Measurements from ENCODE around the gene NAB1. TPM values are rescaled to one million over a fixed set of nuclear protein-coding genes. Genes with fewer than 3 reads are reported as not detected.

The NAB1 gene
- total RNA-seq, 1 experiment from 2014 or later, result 32.1 TPM

DNA sequence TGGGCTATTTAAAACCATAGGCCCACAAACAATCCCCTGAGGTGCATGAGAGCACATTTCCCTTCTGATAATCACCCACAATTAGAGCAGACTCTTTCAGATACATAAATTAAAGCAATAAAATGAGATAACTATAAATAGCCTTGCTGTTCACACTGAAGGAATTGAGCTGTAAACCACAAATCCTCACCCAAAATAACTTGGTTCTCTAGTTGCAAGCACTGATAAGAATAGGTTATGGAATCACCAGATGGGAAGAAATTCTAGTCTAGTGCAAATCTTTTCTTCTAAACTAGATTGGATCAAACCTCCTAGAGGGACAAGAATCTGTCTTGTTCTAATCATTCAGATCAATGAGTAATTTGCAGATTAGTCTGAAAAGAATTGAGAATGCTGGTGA lies 64.6 kb downstream of the NAB1 start:
- peak; percentile 21 for DNase-seq (ENCODE audit: low read depth)

DNA sequence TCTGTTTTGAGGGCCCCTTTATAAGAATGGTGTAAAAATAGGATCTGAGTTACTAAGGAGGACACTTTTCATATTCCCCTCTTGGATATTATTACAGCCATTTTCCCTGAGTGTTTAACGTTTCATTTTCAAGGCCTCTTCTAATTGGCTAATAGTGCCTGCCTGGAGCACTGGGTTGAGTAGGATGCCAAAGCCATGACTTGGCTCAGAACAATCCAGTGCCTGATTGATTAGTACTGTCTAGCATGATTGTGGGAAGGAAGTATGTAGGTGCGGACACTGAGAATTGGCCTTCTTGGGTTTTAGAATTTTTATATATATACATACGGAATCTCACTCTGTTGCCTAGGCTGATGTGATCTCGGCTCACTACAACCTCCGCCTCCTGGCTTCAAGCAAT lies 66.1 kb downstream of the NAB1 start:
- DNase-seq (ENCODE audit: low read depth), result peak; percentile 49

DNA sequence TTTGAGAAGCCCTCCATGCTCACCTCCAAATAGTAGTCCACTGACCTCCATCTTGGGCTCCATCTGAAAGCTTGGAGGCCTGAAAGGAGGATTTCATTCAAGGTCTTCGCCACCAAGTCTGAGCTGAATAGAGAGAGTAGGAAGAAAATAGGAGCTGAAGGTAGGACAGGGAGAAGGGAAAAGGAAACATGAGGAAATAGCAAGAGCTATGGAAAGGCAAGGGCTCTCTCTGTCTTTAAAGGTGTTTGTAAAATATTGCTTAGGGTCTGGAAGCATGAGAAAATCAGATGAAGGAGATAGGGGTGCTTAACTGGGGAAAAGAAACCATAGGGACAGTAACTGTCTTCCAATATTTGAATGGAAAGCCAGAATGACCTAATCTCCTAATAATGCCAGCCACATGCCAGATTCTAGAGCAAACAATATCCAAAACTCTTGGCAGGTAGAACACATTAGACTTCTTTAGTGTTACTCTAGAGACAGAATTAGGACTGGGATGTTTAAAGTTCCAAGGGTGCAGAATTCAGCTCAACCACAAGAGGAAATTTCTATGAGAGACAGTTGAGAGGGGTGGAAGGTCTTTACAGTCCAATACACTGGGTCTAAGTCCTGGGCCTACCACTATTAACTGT lies 67.4 kb downstream of the NAB1 start:
- DNase-seq (ENCODE audit: low read depth), result peak; percentile 57

DNA sequence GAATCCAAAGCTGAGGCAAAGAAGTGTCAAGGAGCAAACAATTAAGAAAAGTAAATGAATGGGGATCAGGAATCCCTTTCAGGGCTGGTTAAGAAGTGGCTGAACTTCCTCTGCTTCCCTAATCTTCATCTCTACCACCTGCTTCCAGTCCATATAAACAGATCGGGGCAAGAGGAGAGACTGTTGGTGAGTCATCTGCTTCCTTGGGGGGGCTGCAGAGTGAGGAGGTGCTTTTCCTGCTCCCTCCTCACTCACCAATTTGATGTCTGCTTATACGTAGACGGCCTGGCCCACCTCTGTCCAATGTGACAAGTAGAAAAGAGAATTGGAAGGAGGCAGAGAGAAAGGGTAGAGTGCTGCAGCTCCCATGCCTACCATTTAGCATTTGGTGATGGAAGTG lies 68.4 kb downstream of the NAB1 start:
- no peak for DNase-seq (ENCODE audit: low read depth)

DNA sequence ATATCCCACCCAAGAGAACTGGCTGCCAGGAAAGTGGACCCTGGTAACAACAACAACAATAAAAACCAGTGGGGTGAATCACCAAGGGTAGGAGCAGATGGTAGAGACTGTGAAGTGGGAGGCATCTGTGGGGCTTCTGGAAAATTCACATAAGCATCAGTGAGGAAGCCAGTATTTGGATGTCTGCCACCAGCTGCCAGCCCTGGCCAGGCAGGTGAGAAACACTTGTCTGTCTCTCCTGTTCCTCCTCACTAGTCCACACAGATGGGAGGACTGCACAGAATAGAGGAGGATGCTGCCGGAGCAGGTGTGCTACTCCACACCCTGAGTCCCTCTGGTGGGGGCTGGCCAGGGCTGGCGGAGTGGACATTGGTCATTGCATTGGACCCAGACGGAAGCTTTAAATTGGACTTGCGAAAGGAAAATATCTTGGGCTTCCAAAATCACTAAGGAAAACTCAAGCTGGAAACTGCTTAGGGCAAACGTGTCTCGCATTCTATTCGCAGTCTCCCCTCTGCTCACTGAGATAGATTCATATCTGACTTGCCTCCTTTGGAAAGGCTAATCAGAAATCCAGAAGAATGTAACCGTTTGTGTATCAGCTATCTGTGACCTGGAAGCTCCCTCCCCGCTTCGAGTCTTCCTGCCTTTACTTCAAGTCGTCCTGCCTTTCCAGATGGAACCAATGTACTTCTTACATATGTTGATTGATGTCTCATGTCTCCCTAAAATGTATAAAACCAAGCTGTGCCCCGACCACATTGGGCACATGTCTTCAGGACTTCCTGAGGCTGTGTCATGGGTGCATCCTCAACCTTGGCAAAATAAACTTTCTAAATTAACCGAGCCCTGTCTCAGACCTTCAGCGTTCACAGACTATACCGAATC lies 69.1 kb downstream of the NAB1 start:
- DNase-seq (ENCODE audit: low read depth), result peak; percentile 50

DNA sequence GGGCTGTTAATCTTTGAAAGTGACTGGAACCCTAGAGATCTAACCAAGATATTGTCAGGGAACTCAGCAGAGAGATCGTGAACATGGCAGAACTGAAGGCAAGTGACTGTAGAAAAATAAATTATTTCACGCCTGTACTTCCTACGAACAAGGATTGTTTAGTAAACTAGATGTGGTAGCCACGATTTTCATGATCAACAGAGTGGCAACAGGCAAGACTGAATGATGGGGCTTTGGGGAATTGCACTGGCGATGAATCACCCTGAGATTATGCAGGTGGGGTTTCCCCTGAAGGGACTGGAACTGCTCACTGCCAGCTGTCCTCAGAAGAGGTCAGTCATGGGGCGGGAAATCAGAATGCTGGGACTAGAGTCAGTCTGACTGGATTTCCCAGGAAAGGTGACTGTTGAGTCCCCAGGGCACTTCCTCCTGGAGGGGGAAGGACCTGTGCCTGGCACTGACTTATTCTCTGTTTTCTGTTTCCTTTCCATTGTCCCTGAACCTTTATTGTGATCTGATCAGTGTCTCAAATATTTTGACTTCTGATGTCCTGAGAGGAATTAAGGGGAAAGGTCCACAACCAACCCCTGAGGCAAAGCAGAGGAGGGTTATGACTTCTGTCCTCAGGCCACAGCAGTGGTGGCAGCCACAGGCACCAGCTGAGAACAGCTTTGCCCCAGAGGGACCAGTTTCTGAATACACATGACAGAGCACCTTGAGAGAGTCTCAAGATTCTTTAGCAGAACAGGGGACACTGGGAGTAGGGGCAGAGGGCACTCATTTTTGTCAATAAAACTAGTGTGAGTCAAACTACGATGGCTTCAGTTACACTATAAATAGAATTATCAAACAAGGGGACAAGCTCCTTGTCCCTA lies 70.0 kb downstream of the NAB1 start:
- peak; percentile 98 for DNase-seq (ENCODE audit: low read depth)

DNA sequence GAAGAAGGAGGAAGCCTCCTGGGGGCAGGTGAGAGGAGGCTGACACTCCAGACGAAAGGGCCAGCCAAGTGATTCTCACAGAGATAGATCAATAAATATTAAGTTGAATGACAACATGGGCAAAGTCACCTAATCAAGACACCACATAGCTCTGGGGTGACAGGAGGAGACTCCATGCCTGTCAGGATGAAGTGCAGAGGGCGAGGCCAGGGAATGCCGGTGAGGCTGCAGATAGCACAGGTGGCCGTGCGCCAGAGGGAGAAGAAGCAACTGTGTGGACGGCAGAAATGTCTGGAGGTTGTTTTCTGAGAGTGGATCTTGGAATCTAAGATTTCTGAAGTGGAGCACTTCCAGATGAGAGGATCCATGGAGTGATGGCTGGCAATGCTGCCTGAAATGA lies 71.4 kb downstream of the NAB1 start:
- DNase-seq (ENCODE audit: low read depth), result no peak

DNA sequence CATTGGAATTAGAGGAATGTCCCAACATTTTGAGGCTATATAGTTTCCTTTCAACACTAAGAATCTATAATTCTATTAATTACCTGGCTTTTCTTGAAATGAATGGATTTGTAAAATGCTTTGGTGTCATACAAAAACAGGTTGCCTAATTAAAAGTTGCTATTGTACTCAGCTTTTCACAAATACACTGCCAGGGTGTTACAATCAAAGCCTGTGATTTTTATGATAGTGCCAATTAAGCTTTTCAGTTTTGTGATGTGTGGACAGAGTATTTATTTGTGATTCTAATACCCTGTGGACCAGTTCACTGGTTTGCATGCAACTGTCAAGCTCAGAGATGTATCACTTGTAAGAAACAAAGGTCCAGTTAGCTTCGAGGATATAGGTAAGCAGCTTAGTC lies 71.8 kb downstream of the NAB1 start:
- DNase-seq (ENCODE audit: low read depth), result no peak

DNA sequence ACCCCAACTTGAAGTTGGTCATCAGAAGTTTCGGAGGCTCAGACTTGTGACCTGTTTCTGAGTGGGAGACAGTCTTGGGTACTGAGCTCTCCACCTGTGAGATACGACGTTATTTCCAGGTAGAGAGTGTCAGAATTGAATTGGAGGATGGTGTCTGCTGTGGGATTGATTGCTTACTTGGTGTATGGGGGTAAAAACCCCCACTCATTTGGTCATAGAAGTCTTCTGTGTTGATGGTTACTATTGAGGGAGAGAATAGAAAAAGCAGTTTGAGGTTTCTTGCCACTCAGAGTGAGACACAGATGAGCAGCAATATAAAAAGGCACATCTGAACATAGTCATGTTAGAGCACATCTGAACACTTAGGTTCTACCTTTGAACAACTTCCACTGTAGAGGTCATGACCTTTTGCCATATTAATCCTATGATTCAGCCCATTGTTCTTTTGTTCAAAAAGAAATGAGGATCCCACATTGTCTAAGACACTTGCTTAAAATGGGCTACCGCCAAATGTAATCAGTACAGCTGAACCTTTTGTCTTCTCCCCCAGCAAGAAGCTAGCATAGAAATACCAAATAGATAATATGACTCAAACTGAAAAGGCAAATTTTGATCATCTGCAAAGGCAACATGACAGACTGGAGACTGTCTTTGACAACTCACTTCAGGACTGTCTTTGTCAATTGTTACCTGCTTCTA lies 73.3 kb downstream of the NAB1 start:
- no peak for DNase-seq (ENCODE audit: low read depth)

DNA sequence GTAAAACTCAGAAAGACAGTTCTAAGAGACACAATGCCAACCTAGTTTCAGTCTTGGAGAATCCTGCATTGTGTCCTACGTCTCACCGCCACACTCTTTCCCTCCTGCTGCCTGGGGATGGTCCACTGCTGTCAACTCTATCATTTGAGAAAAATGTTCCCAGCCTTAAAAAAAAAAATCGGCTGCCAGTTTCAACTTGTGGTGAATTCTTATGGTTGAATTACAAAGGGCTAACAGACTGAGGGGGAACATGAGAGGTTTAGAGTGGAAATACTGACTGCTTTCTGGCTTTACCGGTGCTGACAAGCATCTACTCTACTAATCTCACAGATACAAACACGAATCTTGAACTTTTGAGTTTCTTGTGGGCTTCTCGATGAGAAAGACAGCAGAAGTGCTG lies 74.0 kb downstream of the NAB1 start:
- no peak for DNase-seq (ENCODE audit: low read depth)

DNA sequence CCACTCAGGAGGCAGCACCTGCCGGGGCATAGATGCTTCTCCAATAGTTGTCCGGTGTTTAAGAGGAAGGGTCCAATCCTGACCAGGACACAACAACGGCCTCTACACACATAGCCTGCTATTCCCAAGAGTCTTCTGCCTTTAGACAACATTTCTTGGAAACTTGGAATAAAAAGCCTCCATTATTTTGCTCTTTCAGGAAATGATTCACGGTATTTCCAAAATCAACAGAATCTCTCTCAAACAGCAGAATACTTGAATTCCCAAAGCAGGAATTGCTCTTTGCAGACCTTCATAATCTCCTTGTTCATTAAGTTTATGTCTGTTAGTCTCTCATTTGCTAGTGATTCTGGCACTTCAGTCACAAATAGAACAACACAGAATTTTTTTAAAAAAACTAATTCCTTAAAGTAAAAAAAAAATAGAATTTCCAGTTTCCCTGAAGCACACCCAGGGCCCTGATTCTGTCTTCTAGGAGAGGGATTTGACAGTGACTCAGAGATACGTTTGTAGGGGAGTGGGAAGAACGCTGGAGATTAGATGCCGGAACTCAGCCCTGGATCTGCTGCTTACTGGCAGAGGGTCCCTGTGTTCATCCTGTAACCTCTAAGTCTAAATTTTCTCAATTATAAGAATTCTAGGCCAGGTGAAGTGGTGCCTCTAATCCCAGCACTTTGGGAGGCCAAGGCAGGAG lies 74.7 kb downstream of the NAB1 start:
- no peak for DNase-seq (ENCODE audit: low read depth)

DNA sequence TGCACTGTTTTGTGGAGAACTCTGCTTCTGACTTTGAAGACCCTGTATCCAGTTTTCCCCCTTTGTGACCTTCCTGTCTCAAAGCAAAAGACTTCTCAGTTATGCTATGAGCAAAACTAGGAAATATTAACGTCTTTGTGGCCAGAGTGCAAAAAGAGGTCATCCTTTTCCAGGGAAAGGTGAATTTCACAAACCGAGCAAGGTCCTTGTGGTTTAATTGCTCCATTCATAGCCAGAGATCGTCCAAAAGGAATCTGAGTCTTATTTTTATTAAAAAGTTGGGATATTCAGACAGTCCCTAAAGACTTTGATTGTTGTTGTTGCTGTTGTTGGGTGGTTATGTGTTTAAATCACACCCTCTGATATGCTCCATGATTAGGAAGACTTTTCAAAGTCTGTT lies 77.4 kb downstream of the NAB1 start:
- DNase-seq (ENCODE audit: low read depth), result no peak

DNA sequence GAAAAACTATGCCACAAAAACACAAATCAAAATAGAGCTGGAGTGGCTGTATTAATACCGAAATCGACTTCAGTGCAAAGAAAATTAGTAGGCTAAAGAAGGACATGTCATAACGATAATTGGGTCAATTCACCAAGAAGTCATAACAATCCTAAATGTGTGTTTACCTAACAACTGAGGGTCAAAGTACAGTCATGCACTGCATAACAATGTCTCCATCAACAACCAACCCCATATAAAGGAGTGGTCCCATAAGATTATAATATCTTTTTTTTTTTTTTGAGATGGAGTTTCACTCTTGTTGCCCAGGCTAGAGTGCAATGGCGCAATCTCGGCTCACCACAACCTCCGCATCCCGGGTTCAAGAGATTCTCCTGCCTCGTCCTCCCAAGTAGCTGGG lies 87.5 kb downstream of the NAB1 start:
- DNase-seq (ENCODE audit: low read depth), result no peak

DNA sequence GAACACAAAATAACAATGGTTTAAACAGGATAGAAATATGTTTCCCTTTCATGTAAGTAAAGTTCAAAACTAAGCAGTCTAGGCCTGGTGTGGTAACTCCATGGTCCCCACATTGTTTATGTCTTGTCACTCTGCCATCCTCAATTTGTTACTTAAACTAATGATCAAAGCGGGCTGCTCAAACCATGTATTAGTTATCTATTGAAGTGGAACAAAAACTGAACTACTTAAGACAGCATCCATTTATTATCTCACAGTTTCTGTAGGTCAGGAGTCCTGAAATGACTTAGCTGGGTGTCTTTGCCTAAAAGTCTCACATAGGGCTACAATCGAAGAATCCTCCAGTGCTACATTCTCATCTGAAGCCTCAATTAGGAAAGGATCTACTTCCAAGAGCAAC lies 91.6 kb downstream of the NAB1 start:
- DNase-seq (ENCODE audit: low read depth), result no peak

Other genes starting within 250 kb of the NAB1 start
- 25.7 and 27.4 TPM in 2 replicates for gene MFSD6, start 240.7 kb upstream of the NAB1 start, total RNA-seq (2014; rRNA removed; shearing (Covaris generic))
- gene NEMP2, start 114.4 kb upstream of the NAB1 start, total RNA-seq (2014; rRNA removed; shearing (Covaris generic)), result 4.4 and 9.5 TPM in 2 replicates
- gene GLS, start 231.7 kb downstream of the NAB1 start, total RNA-seq (2014; rRNA removed; shearing (Covaris generic)), result 87.7 and 89.5 TPM in 2 replicates